ENCODE results near the gene LDLR. TPM values are rescaled to one million over a fixed set of nuclear protein-coding genes. Genes with fewer than 3 reads are reported as not detected.
A peak's percentile ranks its signal among the peaks of the same experiment; 100 is the strongest.

LDLR gene
- total RNA-seq, 1 donor from 2014 or later, result 8.2 TPM

- Histone ChIP-seq H3K27me3 (ENCODE audit: low read depth) (no peaks in the 10 kb centered on the region), H3K4me1 (peaks cover 74% of the 10 kb centered on the region), H3K9me3 (replicated peaks) (peaks cover 4% of the 10 kb centered on the region), H3K27ac (replicated peaks) (peak overlapping the region; percentile 100), H3K4me3 (no peak overlapping the region), H3K36me3 (no peaks in the 10 kb centered on the region)
- intact Hi-C loops (cut with micrococcal nuclease), result no loop called here
- no peak for DNase-seq
- TF ChIP-seq CTCF (IDR thresholded peaks at IDR 0.05; ENCODE audit: borderline replicate concordance), result no peak
Measured at GRCh38 chr19:11140896-11141295, 51.6 kb downstream of the LDLR start.

DNA sequence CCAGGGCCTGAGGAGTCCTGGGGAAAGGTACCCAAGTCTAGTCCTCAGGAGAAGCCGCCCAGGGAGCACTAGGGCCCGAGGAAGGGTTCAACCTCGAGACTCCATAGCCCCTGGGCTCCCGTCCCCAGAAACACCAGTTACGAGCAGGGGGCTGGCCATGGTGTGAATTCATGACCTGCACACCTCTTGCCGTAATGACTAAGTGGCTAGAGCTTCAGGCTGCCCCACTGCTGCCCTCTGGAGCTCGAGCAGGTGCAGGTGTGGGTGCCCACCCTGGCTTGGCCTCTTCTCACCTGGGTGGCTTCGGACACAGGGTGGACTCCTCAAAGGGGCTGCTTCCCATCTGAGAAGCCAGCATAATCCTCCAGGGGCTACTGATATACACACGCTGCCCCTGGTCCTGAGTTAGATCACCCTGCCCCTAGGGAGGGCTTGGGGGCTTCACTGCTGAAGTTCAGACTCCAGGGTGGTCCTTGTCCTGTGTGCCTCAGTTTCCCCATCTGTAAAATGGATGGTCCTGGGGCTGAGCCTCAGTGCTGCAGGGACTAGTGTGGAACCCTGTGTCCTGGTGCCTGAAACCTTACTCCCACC is 52.8 kb downstream of the LDLR start:
- intact Hi-C loops (cut with micrococcal nuclease), result no loop called here
- peak overlapping the region; percentile 100 for H3K27ac ChIP-seq (replicated peaks)
- H3K36me3 ChIP-seq, result no peaks in the 10 kb centered on the region
- H3K4me3 ChIP-seq, result peak overlapping the region; percentile 56
- H3K27me3 ChIP-seq (ENCODE audit: low read depth), result no peaks in the 10 kb centered on the region
- DNase-seq, result no peak
- TF ChIP-seq CTCF (IDR thresholded peaks at IDR 0.05; ENCODE audit: borderline replicate concordance), result peak; percentile 11
- H3K9me3 ChIP-seq (replicated peaks), result peaks cover 4% of the 10 kb centered on the region
- H3K4me1 ChIP-seq, result peaks cover 74% of the 10 kb centered on the region

DNA sequence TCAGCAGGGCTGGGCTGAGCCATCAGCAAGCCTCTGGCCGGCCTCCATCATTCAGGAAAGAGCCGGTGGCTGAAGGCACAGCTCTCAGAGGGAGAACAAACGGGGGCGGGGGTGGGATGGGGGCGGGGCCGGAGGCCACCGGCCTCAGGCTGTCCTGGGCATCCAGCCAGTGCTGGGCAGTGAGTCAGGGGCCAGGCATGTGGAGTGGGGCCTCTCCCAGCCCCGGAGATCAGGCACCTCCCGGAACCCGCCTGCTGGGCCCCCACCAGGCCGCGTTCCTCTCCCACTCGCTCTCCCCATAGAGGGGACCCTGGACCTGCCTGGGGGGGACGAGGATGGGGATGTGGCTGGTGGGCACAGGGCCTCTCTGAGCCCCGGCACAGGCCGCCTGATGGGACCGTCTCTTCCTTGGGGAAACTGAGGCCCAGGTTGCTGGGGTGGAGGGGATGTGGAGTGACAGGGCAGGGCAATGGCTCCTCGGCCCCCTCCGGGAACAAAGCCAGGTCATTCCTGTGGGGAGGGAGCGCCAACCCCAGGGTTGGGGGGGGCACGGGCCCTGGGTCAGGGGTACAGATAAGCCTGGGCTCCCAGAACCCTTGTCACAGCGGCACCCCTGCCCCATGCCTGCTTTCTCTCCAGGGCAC is 53.4 kb downstream of the LDLR start:
- H3K4me1 ChIP-seq, result peaks cover 68% of the 10 kb centered on the region
- TF ChIP-seq CTCF (IDR thresholded peaks at IDR 0.05; ENCODE audit: borderline replicate concordance), result no peak
- no peaks in the 10 kb centered on the region for H3K27me3 ChIP-seq (ENCODE audit: low read depth)
- H3K9me3 ChIP-seq (replicated peaks), result peaks cover 4% of the 10 kb centered on the region
- H3K4me3 ChIP-seq, result peak overlapping the region; percentile 56
- peak; percentile 92 for DNase-seq
- intact Hi-C loops (cut with micrococcal nuclease), result no loop called here
- peak overlapping the region; percentile 100 for H3K27ac ChIP-seq (replicated peaks)
- H3K36me3 ChIP-seq, result no peaks in the 10 kb centered on the region

GRCh38 chr19:11145536-11145924 is 56.3 kb downstream of the LDLR start:
- Histone ChIP-seq H3K27me3 (ENCODE audit: low read depth) (no peaks in the 10 kb centered on the region), H3K27ac (replicated peaks) (peak overlapping the region; percentile 100), H3K4me1 (peaks cover 42% of the 10 kb centered on the region), H3K4me3 (no peak overlapping the region), H3K9me3 (replicated peaks) (peaks cover 4% of the 10 kb centered on the region), H3K36me3 (no peaks in the 10 kb centered on the region)
- intact Hi-C loops (cut with micrococcal nuclease), result no loop called here
- DNase-seq, result no peak
- no peak for TF ChIP-seq CTCF (IDR thresholded peaks at IDR 0.05; ENCODE audit: borderline replicate concordance)

DNA sequence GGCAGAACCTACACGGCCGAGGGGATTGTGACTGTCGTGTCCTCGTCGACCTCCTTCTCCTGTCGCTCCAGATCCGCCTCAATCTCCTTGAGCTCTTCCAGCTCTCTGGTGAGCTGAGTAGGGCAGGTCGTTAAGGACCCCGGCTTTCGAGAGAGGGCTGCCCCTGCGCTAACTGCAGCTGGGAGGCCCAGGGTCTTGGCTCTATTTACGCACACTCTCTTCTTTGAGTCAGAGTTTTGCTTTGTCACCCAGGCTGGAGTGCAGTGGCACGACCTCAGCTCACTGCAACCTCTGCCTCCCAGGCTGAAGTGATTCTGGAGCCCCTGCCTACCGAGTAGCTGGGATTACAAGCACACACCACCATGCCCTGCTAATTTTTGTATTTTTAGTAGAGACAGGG is 58.7 kb downstream of the LDLR start:
- H3K27me3 ChIP-seq (ENCODE audit: low read depth), result no peaks in the 10 kb centered on the region
- peaks cover 4% of the 10 kb centered on the region for H3K9me3 ChIP-seq (replicated peaks)
- DNase-seq, result no peak
- no peak for TF ChIP-seq CTCF (IDR thresholded peaks at IDR 0.05; ENCODE audit: borderline replicate concordance)
- peak overlapping the region; percentile 30 for H3K27ac ChIP-seq (replicated peaks)
- no peaks in the 10 kb centered on the region for H3K36me3 ChIP-seq
- intact Hi-C loops (cut with micrococcal nuclease), result no loop called here
- H3K4me3 ChIP-seq, result no peak overlapping the region
- peaks cover 31% of the 10 kb centered on the region for H3K4me1 ChIP-seq

Measured in left ventricle myocardium inferior (tissue), 1 donor.